ENCODE data around the gene SH3PXD2A.
"Not testable (repeated sequence)": the region's sequence is repeated elsewhere in the genome, so short reads cannot be mapped to it uniquely, and the experiment has no call there.

Gene SH3PXD2A

DNA sequence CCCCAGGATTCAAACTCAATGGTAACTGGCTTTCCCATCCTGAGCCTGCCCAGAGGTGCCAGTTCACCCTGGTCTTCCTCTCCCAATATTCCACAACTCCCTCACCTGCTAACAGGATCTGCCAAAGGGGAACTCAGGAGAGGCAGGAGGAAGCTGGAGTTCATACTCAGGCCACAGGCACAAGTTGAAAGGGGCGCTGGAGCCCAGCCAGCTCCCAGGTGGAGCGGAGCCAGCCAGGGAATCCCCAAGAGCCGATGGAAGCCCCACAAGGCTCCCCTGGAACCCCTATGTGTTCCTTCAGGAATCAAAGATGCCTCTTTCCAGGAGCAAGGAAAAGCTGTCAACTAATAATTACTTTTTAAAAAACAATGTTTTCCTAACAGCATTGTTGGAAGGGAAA is 63.5 kb downstream of the SH3PXD2A start:
- ATAC-seq, result no peak

DNA sequence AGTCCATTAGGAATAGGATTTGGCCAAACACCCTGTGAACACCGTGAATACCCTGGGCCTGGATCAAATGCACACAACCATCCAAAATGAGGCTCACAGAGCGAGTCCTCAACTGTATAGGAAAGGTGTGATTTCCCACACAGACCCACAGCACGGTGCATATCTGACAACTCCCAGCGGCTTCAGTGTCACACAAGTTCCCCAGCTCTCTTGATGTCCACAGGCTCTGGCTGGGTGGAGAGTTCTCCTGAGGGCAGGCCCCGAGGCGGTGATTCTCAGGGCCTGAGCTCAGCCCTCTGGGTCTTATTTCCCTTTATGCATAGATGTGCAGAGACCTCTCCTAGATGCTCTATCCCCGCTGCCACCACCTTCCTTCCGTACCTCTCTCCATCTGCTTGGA is 64.1 kb downstream of the SH3PXD2A start:
- DNase-seq (no peak), ATAC-seq (no peak)

More for the DNA sequence above, 63.5 kb downstream of the SH3PXD2A start:
- DNase-seq, result no peak

GRCh38 chr10:103790580-103790979 is 64.8 kb downstream of the SH3PXD2A start:
- ATAC-seq (no peak), DNase-seq (no peak)

DNA sequence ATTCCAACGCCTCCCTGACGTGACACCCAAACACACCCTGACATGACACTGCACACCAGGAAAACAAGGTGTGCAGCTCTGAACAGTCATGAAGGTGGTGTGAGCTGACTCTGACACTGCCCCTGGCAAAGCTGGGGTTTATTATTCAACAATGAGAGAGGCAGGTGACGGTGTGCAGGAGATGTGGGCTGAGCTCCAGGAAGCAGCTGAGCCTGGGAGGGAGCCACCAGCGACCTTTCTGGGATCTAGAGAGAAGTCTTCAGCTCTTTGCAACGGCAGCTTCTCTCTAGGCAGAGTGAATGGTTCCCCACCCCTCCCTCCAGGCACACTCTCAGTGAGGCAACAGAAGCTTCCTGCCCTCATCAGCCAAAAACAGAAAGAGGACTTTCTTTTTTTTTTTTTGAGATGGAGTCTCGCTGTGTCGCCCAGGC is 65.6 kb downstream of the SH3PXD2A start:
- DNase-seq (no peak), ATAC-seq (no peak)

DNA sequence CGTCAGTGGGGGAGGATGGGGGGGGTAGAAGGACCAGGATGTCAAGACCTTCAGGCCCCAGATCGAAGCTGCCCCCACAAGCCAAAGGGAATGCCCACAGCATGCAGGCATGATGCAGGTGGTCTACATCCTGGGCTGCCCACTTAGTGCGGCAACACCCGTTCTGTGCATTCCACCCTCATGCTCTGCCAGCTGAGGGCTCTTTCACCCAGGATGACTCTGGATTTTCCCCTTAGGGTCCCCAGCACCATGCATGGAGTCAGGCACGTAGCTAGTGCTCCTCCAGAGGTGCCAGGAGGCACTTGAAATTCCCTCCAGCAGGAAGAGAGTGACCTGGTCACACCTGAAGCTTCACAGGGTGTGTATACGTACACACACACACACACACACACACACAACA is 66.2 kb downstream of the SH3PXD2A start:
- ATAC-seq, result no peak

GRCh38 chr10:103787331-103787730 is 68.0 kb downstream of the SH3PXD2A start:
- ATAC-seq (no peak), DNase-seq (no peak)

More for the DNA sequence above, 66.2 kb downstream of the SH3PXD2A start:
- DNase-seq, result no peak

DNA sequence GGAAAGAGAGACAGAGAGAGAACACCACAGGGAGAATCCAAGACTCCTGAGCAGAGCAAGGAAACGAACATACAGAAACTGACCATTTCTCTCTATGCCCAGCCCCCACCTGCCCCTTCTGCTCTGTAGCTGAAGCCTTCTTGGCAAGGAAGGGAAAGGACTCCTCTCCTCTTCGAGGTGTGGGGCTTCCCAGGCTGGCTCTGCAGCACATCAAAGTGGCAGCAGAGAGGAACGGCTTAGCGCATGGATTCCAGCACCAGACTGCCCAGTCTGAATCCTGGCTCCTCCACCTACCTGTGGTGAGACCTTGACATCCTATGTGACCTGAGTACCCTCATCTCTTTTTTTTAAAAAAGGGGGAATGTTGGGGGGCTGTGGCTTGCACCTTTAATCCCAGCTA is 69.4 kb downstream of the SH3PXD2A start:
- DNase-seq (no peak), ATAC-seq (no peak)

GRCh38 chr10:103784723-103785418 is 70.5 kb downstream of the SH3PXD2A start:
- DNase-seq (no peak), ATAC-seq (no peak)

DNA sequence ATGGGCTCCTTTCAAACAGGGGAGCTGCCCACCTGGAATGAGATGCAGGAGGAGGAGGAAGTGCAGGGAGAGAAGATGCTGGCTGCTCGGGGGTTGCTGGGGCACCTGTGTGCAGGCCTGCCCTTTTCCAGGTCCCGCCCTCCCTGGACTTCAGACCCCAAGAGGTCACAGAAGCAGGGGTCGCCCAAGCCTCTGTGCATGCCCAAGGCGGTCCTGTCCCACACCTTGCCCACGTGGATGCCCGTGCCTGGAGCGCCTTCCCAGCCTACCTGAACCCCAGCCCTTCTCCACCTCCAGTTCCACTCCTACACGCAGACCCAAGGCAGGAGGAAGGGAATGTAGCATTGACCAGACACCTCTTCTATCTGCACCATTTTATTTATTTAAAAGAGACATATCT is 71.3 kb downstream of the SH3PXD2A start:
- DNase-seq (no peak), ATAC-seq (no peak)

DNA sequence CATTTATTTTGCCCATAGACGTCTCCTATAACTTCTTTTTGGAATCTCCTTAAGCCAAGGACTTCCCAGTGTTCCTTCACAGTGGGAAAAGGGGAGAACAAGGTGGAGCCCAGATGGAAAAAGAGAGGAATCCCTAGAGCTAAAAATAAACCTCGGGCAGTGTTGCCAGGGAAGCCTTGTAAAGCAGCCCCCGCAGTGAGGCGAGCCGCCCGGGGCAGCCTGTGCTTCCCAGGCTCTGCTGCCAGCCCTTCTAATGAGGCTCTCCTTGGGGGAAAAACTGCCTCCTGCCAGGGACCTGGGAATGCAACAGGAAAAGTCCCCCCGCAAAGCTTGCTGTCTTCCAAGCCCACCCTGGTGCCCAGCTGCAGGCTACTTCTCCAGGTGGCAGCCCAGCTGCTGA is 71.7 kb downstream of the SH3PXD2A start:
- no peak for DNase-seq
- no peak for ATAC-seq

DNA sequence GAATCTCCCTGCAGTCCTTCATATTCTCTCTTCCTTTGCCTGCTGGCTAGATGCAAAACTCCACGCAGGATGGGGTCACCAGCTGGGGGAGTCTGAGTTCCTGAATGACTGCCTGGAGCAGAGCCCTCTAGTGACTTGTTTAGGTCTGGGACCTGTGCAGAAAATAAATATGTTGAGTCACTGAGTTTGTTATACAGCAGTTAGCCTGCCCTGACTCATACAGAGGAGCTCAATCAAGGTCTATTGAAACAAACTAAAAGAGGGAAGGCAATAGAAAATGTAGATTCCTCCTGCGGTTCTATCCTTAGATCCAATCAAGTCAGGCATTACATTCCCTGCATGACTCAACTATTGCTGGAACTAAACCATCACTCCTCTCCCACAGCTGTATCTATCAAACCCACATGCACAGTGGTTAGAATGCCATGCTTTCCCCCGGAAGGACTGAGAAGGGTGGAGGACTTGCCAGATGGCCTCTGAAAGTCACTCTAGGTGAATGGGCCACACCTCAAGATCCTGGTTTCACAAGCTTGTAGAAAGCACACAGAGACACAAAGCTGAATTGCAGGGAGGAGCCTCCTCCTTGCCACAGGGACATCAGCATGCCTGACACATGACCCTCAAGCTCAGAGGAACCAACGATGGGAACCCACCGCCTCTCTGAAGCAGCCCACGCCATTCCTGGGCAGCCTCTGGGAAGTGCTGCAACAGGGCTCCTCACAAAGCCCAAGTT is 73.9 kb downstream of the SH3PXD2A start:
- DNase-seq (no peak), ATAC-seq (peak; percentile 69)

GRCh38 chr10:103780242-103781149 is 74.9 kb downstream of the SH3PXD2A start:
- no peak for ATAC-seq
- DNase-seq, result no peak

DNA sequence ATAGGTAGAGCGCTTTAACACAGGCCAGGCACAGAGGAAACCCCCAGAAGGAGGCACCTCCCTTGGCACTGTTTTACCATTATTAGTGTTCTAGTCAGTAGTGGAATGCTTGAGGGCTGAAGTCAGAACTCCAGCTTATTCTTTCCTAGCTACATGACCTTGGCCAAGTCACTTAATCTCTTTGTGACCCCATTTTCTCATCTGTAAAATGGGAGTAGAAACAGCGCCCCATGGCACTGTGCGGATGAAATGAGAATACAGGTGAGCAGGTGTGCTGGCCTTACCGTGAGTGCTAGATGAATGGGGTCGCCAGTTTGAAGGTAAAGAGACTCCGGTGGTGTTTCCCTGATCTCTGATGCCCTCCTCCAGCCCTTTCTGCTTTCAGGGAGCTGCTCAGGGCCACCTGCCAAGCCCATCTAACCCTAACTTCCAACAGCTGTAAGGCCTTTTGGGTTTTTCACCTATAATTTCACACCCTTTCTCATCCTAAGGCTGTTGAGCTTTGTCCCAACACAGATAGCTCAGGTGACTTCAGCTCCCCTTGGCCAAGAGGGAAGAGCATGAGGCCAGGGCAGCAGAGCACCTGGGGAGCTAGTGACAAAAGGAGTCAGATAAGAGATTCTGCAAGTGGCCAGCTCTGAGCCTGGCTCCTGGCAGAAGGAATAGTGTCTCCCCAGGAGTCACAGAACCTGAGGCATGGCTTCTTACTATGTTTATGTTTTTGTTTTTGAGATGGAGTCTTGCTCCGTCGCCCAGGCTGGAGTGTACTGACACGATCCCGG is 76.8 kb downstream of the SH3PXD2A start:
- DNase-seq (no peak), ATAC-seq (no peak)

DNA sequence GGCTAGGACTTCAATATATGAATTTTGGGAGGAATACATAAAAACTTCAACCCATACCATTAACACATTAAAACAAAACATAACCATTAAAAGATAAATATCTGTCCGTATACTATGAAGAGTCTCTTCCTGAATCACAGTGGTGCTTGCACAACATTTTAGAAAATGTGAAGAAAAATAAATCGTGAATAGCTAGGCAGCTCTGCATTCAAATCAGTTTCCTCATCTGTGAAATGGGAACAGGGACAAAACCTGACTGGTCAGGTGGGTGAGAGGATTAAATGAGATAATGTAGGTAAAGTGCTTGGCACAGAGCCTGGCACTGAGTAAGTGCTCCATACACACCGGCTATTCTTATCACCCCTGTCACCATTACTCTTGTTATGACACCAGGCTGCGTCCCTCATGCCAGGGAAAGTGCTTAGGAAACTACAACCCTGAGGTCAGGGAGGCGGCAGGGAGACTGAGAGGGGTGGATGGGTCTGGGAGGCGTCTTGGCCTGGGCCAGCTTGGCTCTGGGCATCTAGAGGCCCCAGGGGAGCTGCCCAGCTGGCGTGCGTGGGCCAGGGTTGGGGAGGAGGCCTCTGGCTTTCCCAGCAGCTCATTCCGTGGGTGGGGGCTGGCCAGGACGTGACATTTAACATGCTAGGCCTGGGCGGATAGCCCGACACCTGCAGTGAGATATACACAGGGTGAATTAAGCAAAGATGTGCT is 78.3 kb downstream of the SH3PXD2A start:
- DNase-seq (no peak), ATAC-seq (no peak)

GRCh38 chr10:103775776-103776175 is 79.6 kb downstream of the SH3PXD2A start:
- ATAC-seq (no peak), DNase-seq (no peak)

GRCh38 chr10:103772846-103773245 is 82.5 kb downstream of the SH3PXD2A start:
- ATAC-seq, result not testable (repeated sequence)

GRCh38 chr10:103772096-103772845 is 83.1 kb downstream of the SH3PXD2A start:
- peak; percentile 74 for DNase-seq
- peak; percentile 76 for ATAC-seq

More at GRCh38 chr10:103772846-103773245, 82.5 kb downstream of the SH3PXD2A start:
- DNase-seq, result not testable (repeated sequence)

GRCh38 chr10:103770139-103770538 is 85.2 kb downstream of the SH3PXD2A start:
- ATAC-seq (no peak), DNase-seq (no peak)

DNA sequence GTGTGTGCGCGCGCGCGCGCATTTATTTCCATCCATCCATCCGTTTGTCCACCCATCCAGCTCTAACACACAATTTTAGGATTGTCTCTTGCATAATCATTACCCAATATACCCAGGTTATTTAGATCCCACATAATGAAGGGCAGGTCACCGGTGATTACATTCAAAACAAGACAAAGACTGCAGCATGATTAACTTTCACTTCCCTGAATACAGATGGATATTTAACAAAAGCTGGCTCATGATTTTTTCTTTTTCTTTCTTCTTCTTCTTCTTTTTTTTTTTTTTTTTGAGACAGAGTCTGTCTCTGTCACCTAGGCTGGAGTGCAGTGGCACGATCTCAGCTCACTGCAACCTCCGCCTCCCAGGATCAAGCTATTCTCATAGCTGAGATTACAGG is 86.2 kb downstream of the SH3PXD2A start:
- no peak for DNase-seq
- no peak for ATAC-seq

- DNase-seq (no peak), ATAC-seq (no peak)
Observed at GRCh38 chr10:103768345-103768744, 87.0 kb downstream of the SH3PXD2A start.
